HEK293 (cell line): ENCODE measurements around the gene JMJD4.

ENCODE experiments used
- CTCF ChIA-PET: fragments of 350-600 bp; formaldehyde crosslinking; extraction: SDS; loops from one replicate; lab custom pipeline; 2021; ENCODE audit warnings: antibody characterized with exemption; lab: Yijun Ruan, JAX
- POLR2A ChIA-PET: fragments of 300-600 bp; formaldehyde crosslinking; extraction: SDS; loops from one replicate; lab custom pipeline; 2020; ENCODE audit warnings: antibody characterized with exemption, inconsistent platforms; lab: Yijun Ruan, JAX
- H3K27ac ChIP-seq: fragments of 200-500 bp; sonication (Bioruptor generic); 2 replicates; pipeline ENCODE4 v1.5.1; 2014; ENCODE audit warnings: low read depth, low read length, control low read depth, inconsistent platforms; ENCODE audit errors: extremely low read depth
- H3K36me3 ChIP-seq, 2 experiments: fragments of 200-500 bp in 1 of 2; sonication (Bioruptor generic) in 1 of 2; 1 replicate in 1 of 2; 2 replicates in 1 of 2; pipeline ENCODE4 v1.5.1; 2014 to 2017; ENCODE audit warnings: inconsistent platforms in 2 of 2, low read length in 2 of 2; ENCODE audit not compliant: control insufficient read depth in 2 of 2, insufficient read depth in 1 of 2
- H3K4me1 ChIP-seq: fragments of 200-500 bp; sonication (Bioruptor generic); 2 replicates; pipeline ENCODE4 v1.5.1; 2014; ENCODE audit warnings: mild to moderate bottlenecking, low read length, inconsistent platforms; ENCODE audit not compliant: control insufficient read depth, insufficient read depth
- H3K4me3 ChIP-seq: 2 replicates; pipeline ENCODE4 v1.5.1; 2011; ENCODE audit warnings: low read depth, mild to moderate bottlenecking, control low read depth, low read length, moderate library complexity
- H3K9me3 ChIP-seq: fragments of 200-500 bp; sonication (Bioruptor generic); 2 replicates; pipeline ENCODE4 v1.5.1; 2014; ENCODE audit warnings: low read depth, low read length, inconsistent platforms; ENCODE audit not compliant: control insufficient read depth, insufficient read depth
- EGR2 ChIP-seq: fragments of 450-650 bp; formaldehyde crosslinking; IDR thresholded peaks from 2 replicates; pipeline ENCODE4 v1.5.1; 2016; ENCODE audit warnings: low read depth, missing biosample characterization, missing genetic modification characterization
- FEZF1 ChIP-seq: fragments of 450-650 bp; formaldehyde crosslinking; IDR thresholded peaks from 2 replicates; pipeline ENCODE4 v1.5.1; 2016; ENCODE audit warnings: missing biosample characterization, missing genetic modification characterization
- OSR2 ChIP-seq: fragments of 450-650 bp; formaldehyde crosslinking; IDR thresholded peaks from 2 replicates; pipeline ENCODE4 v1.5.1; 2016; ENCODE audit warnings: missing biosample characterization, missing genetic modification characterization
- PATZ1 ChIP-seq: fragments of 450-650 bp; formaldehyde crosslinking; IDR thresholded peaks from 2 replicates; pipeline ENCODE4 v1.5.1; 2016; ENCODE audit warnings: missing biosample characterization, missing genetic modification characterization
- SP7 ChIP-seq: fragments of 450-650 bp; formaldehyde crosslinking; IDR thresholded peaks from 2 replicates; pipeline ENCODE4 v1.5.1; 2016; ENCODE audit warnings: missing biosample characterization, missing genetic modification characterization
- TRIM28 ChIP-seq: IDR thresholded peaks from 2 replicates; pipeline ENCODE4 v1.6.1; 2011; ENCODE audit warnings: low read length, control low read depth, borderline replicate concordance
- WT1 ChIP-seq: fragments of 450-650 bp; formaldehyde crosslinking; IDR thresholded peaks from 2 replicates; pipeline ENCODE4 v1.5.1; 2016; ENCODE audit warnings: missing biosample characterization, missing genetic modification characterization
- YY1 ChIP-seq: fragments of 450-650 bp; formaldehyde crosslinking; IDR thresholded peaks from 2 replicates; pipeline ENCODE4 v1.5.1; 2018; ENCODE audit warnings: missing biosample characterization, missing genetic modification characterization
- ZBTB21 ChIP-seq: fragments of 450-650 bp; formaldehyde crosslinking; IDR thresholded peaks from 2 replicates; pipeline ENCODE4 v1.5.1; 2017; ENCODE audit warnings: missing biosample characterization, missing genetic modification characterization
- ZBTB7A ChIP-seq: fragments of 450-650 bp; formaldehyde crosslinking; IDR thresholded peaks from 2 replicates; pipeline ENCODE4 v1.5.1; 2016; ENCODE audit warnings: low read depth, missing biosample characterization, missing genetic modification characterization
- ZFP3 ChIP-seq: fragments of 450-650 bp; formaldehyde crosslinking; IDR thresholded peaks from 2 replicates; pipeline ENCODE4 v1.5.1; 2016; ENCODE audit warnings: low read depth, missing biosample characterization, missing genetic modification characterization
- ZNF146 ChIP-seq: fragments of 450-650 bp; formaldehyde crosslinking; IDR thresholded peaks from 2 replicates; pipeline ENCODE4 v1.5.1; 2016; ENCODE audit warnings: missing biosample characterization, missing genetic modification characterization
- ZNF174 ChIP-seq: fragments of 450-650 bp; formaldehyde crosslinking; IDR thresholded peaks from 2 replicates; pipeline ENCODE4 v1.5.0; 2017; ENCODE audit warnings: missing biosample characterization, mild to moderate bottlenecking, missing genetic modification characterization
- ZNF214 ChIP-seq: fragments of 450-650 bp; formaldehyde crosslinking; IDR thresholded peaks from 2 replicates; pipeline ENCODE4 v1.5.1; 2017; ENCODE audit warnings: missing biosample characterization, mild to moderate bottlenecking, missing genetic modification characterization, borderline replicate concordance
- ZNF26 ChIP-seq: fragments of 450-650 bp; formaldehyde crosslinking; IDR thresholded peaks from 2 replicates; pipeline ENCODE4 v1.5.1; 2016; ENCODE audit warnings: missing biosample characterization, missing genetic modification characterization
- ZNF280C ChIP-seq: fragments of 450-650 bp; formaldehyde crosslinking; IDR thresholded peaks from 2 replicates; pipeline ENCODE4 v1.5.1; 2016; ENCODE audit warnings: missing biosample characterization, missing genetic modification characterization
- ZNF292 ChIP-seq: fragments of 450-650 bp; formaldehyde crosslinking; IDR thresholded peaks from 2 replicates; pipeline ENCODE4 v1.5.1; 2016; ENCODE audit warnings: low read depth, missing biosample characterization, missing genetic modification characterization, borderline replicate concordance
- ZNF324 ChIP-seq: fragments of 450-650 bp; formaldehyde crosslinking; IDR thresholded peaks from 2 replicates; pipeline ENCODE4 v1.5.1; 2016; ENCODE audit warnings: missing biosample characterization, missing genetic modification characterization
- ZNF398 ChIP-seq: fragments of 450-650 bp; formaldehyde crosslinking; IDR thresholded peaks from 2 replicates; pipeline ENCODE4 v1.5.1; 2017; ENCODE audit warnings: missing biosample characterization, missing genetic modification characterization
- ZNF514 ChIP-seq: fragments of 450-650 bp; formaldehyde crosslinking; IDR thresholded peaks from 2 replicates; pipeline ENCODE4 v1.5.1; 2016; ENCODE audit warnings: missing biosample characterization, missing genetic modification characterization
- ZNF600 ChIP-seq: fragments of 450-650 bp; formaldehyde crosslinking; IDR thresholded peaks from 2 replicates; pipeline ENCODE4 v1.5.1; 2016; ENCODE audit warnings: missing biosample characterization, missing genetic modification characterization
- ZNF610 ChIP-seq: fragments of 450-650 bp; formaldehyde crosslinking; IDR thresholded peaks from 2 replicates; pipeline ENCODE4 v1.5.1; 2016; ENCODE audit warnings: missing biosample characterization, missing genetic modification characterization, borderline replicate concordance
- ZNF660 ChIP-seq: fragments of 450-650 bp; IDR thresholded peaks from 2 replicates; pipeline ENCODE4 v1.5.1; 2018; ENCODE audit warnings: missing biosample characterization, mild to moderate bottlenecking, missing genetic modification characterization
- ZNF670 ChIP-seq: fragments of 450-650 bp; formaldehyde crosslinking; IDR thresholded peaks from 2 replicates; pipeline ENCODE4 v1.5.1; 2016; ENCODE audit warnings: missing biosample characterization, missing genetic modification characterization, low read depth
- ZNF707 ChIP-seq: fragments of 450-650 bp; formaldehyde crosslinking; IDR thresholded peaks from 2 replicates; pipeline ENCODE4 v1.5.1; 2016; ENCODE audit warnings: missing biosample characterization, missing genetic modification characterization
- ZNF830 ChIP-seq: fragments of 450-650 bp; IDR thresholded peaks from 2 replicates; pipeline ENCODE4 v1.5.0; 2018; ENCODE audit warnings: missing biosample characterization, missing genetic modification characterization, low read depth, mild to moderate bottlenecking, moderate library complexity
- ZNF843 ChIP-seq: fragments of 450-650 bp; formaldehyde crosslinking; IDR thresholded peaks from 2 replicates; pipeline ENCODE4 v1.5.1; 2016; ENCODE audit warnings: missing biosample characterization, missing genetic modification characterization
- ZXDB ChIP-seq: fragments of 450-650 bp; formaldehyde crosslinking; IDR thresholded peaks from 2 replicates; pipeline ENCODE4 v1.5.1; 2016; ENCODE audit warnings: missing biosample characterization, missing genetic modification characterization

Gene JMJD4

GRCh38 chr1:227775841-227776240, 40.7 kb upstream of the JMJD4 start:
- no peak overlapping the region for H3K27ac ChIP-seq
- CTCF ChIA-PET = no interaction called here
- no peak overlapping the region for H3K4me3 ChIP-seq
- POLR2A ChIA-PET = no interaction called here
- no peaks in the 10 kb centered on the region for H3K9me3 ChIP-seq
- H3K4me1 ChIP-seq = no peaks in the 10 kb centered on the region
- peaks cover 5 to 86% of the 10 kb centered on the region in 2 experiments; a peak in 1 of 3 replicates for H3K36me3 ChIP-seq
- TF ChIP-seq ZNF174 (tag by site-specific recombination) = no peak
- no peak for TF ChIP-seq YY1 (tag by site-specific recombination)
- no peak for TF ChIP-seq ZXDB (tag by site-specific recombination)
- no peak for TF ChIP-seq ZNF214 (tag by site-specific recombination)
- no peak for TF ChIP-seq EGR2 (tag by site-specific recombination)
- TF ChIP-seq PATZ1 (tag by site-specific recombination) = no peak
- no peak for TF ChIP-seq ZNF707 (tag by site-specific recombination)
- TF ChIP-seq ZNF843 (tag by site-specific recombination) = no peak
- TF ChIP-seq WT1 = no peak
- no peak for TF ChIP-seq ZNF830 (tag by site-specific recombination)
- TF ChIP-seq FEZF1 (tag by site-specific recombination) = no peak
- TF ChIP-seq, all 188 proteins: peak for 0

GRCh38 chr1:227774821-227775661, 39.9 kb upstream of the JMJD4 start:
- Histone ChIP-seq H3K9me3 (no peaks in the 10 kb centered on the region), H3K4me1 (no peaks in the 10 kb centered on the region), H3K27ac (no peak overlapping the region), H3K4me3 (no peak overlapping the region), H3K36me3 (peaks cover 5 to 86% of the 10 kb centered on the region in 2 experiments; a peak in 1 of 3 replicates)
- CTCF ChIA-PET = interaction anchor here (0.6 to 1.7 kb wide), 4 partner anchors 15 to 179 kb away, joined by 3 to 6 read pairs (median 4); no protein-coding TSS in a partner anchor
- POLR2A ChIA-PET = interaction anchor here (1.6 kb wide), 1 partner anchor 13 kb away, joined by 4 read pairs; no protein-coding TSS in a partner anchor
- TF ChIP-seq ZNF600 (tag by site-specific recombination) (no peak), ZNF670 (no peak), ZBTB21 (tag by site-specific recombination) (no peak), OSR2 (tag by site-specific recombination) (no peak), ZNF26 (no peak), ZNF660 (no peak), ZNF146 (no peak), ZNF398 (tag by site-specific recombination) (no peak), ZNF280C (no peak), ZBTB7A (tag by site-specific recombination) (no peak), ZNF514 (tag by site-specific recombination) (no peak), ZNF324 (tag by site-specific recombination) (no peak), ZNF292 (tag by site-specific recombination) (no peak), ZFP3 (no peak), TRIM28 (no peak), SP7 (no peak), ZNF610 (tag by site-specific recombination) (no peak), ZXDB (tag by site-specific recombination) (no peak)
